Natural killer cell (primary cell): ENCODE results near the gene TMEM120A. TPM values are rescaled to one million over a fixed set of nuclear protein-coding genes. Genes with fewer than 3 reads are reported as not detected.

Experiments used
- ATAC-seq, 3 donors: fragments of 150-1000 bp in 2 of 3; fragments of 200-7000 bp in 1 of 3; cut with Tn5 transposase; 1 replicate in 1 of 3; 2 replicates in 2 of 3; pipeline ENCODE4 v1.10.0; 2021; ENCODE audit warnings: mild to moderate bottlenecking in 2 of 3, moderate library complexity in 2 of 3
- DNase-seq, 2 donors: peaks; one replicate each; pipeline versions ENCODE4 v3.0.0 to v3.0.0-alpha.2; 2013 to 2021; ENCODE audit warnings: mixed read lengths in 1 of 2
- H3K27ac ChIP-seq: one replicate; pipeline ENCODE4 v1.5.1; 2013; ENCODE audit warnings: mild to moderate bottlenecking, low read length
- H3K27me3 ChIP-seq: one replicate; pipeline ENCODE4 v1.6.1; 2013; ENCODE audit warnings: low read length; ENCODE audit not compliant: control insufficient read depth, insufficient read depth
- H3K36me3 ChIP-seq: one replicate; pipeline ENCODE4 v1.6.1; 2013; ENCODE audit warnings: low read length; ENCODE audit not compliant: control insufficient read depth, insufficient read depth
- H3K4me1 ChIP-seq: one replicate; pipeline ENCODE4 v1.6.1; 2013; ENCODE audit warnings: low read length; ENCODE audit not compliant: control insufficient read depth, insufficient read depth
- H3K4me3 ChIP-seq: one replicate; pipeline ENCODE4 v1.5.1; 2013; ENCODE audit warnings: low read length
- H3K9me3 ChIP-seq: one replicate; pipeline ENCODE4 v1.6.1; 2013; ENCODE audit warnings: low read length; ENCODE audit not compliant: control insufficient read depth, insufficient read depth
- H3K27ac Mint-ChIP-seq, 2 donors: one replicate each; pipeline ENCODE4 v1.8.0; 2022; ENCODE audit warnings: mild to moderate bottlenecking in 2 of 2, mixed read lengths in 2 of 2, moderate library complexity in 1 of 2
- H3K27me3 Mint-ChIP-seq, 2 donors: one replicate each; pipeline ENCODE4 v1.8.0; 2022; ENCODE audit warnings: low read depth in 2 of 2, mixed read lengths in 2 of 2
- H3K36me3 Mint-ChIP-seq: one replicate; pipeline ENCODE4 v1.8.0; 2022; ENCODE audit warnings: mixed read lengths
- H3K4me1 Mint-ChIP-seq, 2 donors: one replicate each; pipeline ENCODE4 v1.8.0; 2022; ENCODE audit warnings: mixed read lengths in 2 of 2
- H3K4me3 Mint-ChIP-seq: one replicate; pipeline ENCODE4 v1.8.0; 2022; ENCODE audit warnings: mild to moderate bottlenecking, moderate library complexity, mixed read lengths
- H3K9me3 Mint-ChIP-seq, 2 donors: one replicate each; pipeline ENCODE4 v1.8.0; 2022; ENCODE audit warnings: mixed read lengths in 2 of 2
- CTCF ChIP-seq: fragments of 200-600 bp; IDR thresholded peaks from one replicate; pipeline ENCODE4 v1.8.0; 2022; ENCODE audit warnings: antibody characterized with exemption
- WGBS: methylation state at CpG from one replicate; pipeline ENCODE4 v1.1.7; 2013; ENCODE audit warnings: missing lambda C conversion rate; ENCODE audit not compliant: insufficient coverage; 5-methylcytosine and 5-hydroxymethylcytosine counted together
- intact Hi-C: fragments of 100-400 bp; cut with micrococcal nuclease; formaldehyde crosslinking; loops from one replicate; pipeline ENCODE4 v1.14.2; 2022
- total RNA-seq, 4 donors: library from RNA; stranded (reverse); fragments of 120-200 nt in 1 of 4; gene quantifications; one replicate each; pipeline versions ENCODE4 v1.2.3 to v1.2.4, GENCODE V29; 2013 to 2022

The TMEM120A gene
- total RNA-seq, 3 donors from 2014 or later (not counting 1 experiment from before 2014, with no cell fraction given): 24.3 to 38.1 (median 34.6) TPM

DNA sequence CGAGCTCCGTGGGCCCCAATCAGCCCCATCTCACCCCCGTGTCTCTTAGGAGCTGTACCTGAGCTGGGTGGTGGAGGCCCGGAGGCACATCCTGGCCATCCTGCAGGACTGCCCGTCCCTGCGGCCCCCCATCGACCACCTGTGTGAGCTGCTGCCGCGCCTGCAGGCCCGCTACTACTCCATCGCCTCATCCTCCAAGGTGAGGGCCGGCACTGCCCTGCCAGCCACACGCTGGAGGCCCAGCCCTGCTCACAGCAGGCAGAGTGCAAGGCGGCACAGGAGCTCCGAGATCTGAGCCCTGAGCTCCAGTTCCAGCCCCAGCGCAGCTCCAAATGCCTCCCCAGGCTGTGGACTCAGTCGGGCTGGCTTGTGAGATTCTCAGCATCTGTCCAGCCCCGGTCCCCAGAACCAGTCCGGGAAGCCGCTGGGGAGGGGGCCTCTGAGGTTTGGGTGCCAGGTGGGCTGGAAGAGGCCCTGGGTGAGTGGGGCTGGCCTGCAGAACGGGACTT is 9.3 kb downstream of the TMEM120A start:
- 91% methylated on average over 21 of the region's 21 CpGs for WGBS
- no peaks in the 10 kb centered on the region for H3K9me3 ChIP-seq
- H3K4me3 ChIP-seq: no peak overlapping the region
- H3K27me3 ChIP-seq: no peaks in the 10 kb centered on the region
- H3K4me1 ChIP-seq: peaks cover 5% of the 10 kb centered on the region
- Mint-ChIP-seq H3K4me1 (peaks cover 0 to 7% of the 10 kb centered on the region in 2 donors), H3K27ac (no peak overlapping the region), H3K27me3 (no peaks in the 10 kb centered on the region), H3K9me3 (no peaks in the 10 kb centered on the region), H3K36me3 (no peaks in the 10 kb centered on the region), H3K4me3 (no peak overlapping the region)
- TF ChIP-seq CTCF: no peak
- peaks cover 53% of the 10 kb centered on the region for H3K36me3 ChIP-seq
- DNase-seq: no peak
- intact Hi-C loops: no loop called here
- H3K27ac ChIP-seq: no peak overlapping the region
- no peak for ATAC-seq

GRCh38 chr7:75984130-75985008 is 10.0 kb downstream of the TMEM120A start:
- no peak for TF ChIP-seq CTCF
- no peak overlapping the region for H3K4me3 ChIP-seq
- Mint-ChIP-seq H3K4me1 (no peaks in the 10 kb centered on the region), H3K27me3 (no peaks in the 10 kb centered on the region), H3K36me3 (no peaks in the 10 kb centered on the region), H3K4me3 (no peak overlapping the region), H3K9me3 (no peaks in the 10 kb centered on the region), H3K27ac (no peak overlapping the region)
- intact Hi-C loops: no loop called here
- ATAC-seq (no peak), DNase-seq (no peak)
- peaks cover 57% of the 10 kb centered on the region for H3K36me3 ChIP-seq
- WGBS: 89% methylated on average over 44 of the region's 44 CpGs
- H3K27me3 ChIP-seq: no peaks in the 10 kb centered on the region
- H3K27ac ChIP-seq: no peak overlapping the region
- H3K9me3 ChIP-seq: no peaks in the 10 kb centered on the region
- H3K4me1 ChIP-seq: peaks cover 4% of the 10 kb centered on the region

- no peaks in the 10 kb centered on the region for H3K36me3 Mint-ChIP-seq
- no peak overlapping the region for H3K4me3 Mint-ChIP-seq
- no peak for TF ChIP-seq CTCF
- ATAC-seq: no peak
- no peaks in the 10 kb centered on the region for H3K9me3 Mint-ChIP-seq
- H3K27me3 Mint-ChIP-seq: no peaks in the 10 kb centered on the region
- no peaks in the 10 kb centered on the region for H3K4me1 Mint-ChIP-seq
- H3K27me3 ChIP-seq: no peaks in the 10 kb centered on the region
- H3K27ac ChIP-seq: no peak overlapping the region
- no peak for DNase-seq
- WGBS: 98% methylated on average over 26 of the region's 26 CpGs
- no peak overlapping the region for H3K27ac Mint-ChIP-seq
- H3K4me1 ChIP-seq: no peaks in the 10 kb centered on the region
- no peaks in the 10 kb centered on the region for H3K9me3 ChIP-seq
- no peak overlapping the region for H3K4me3 ChIP-seq
- H3K36me3 ChIP-seq: peaks cover 57% of the 10 kb centered on the region
- intact Hi-C loops: no loop called here
Measured at GRCh38 chr7:75983471-75984129, 10.8 kb downstream of the TMEM120A start.
